Neural cell (in vitro differentiated cells): ENCODE data around the gene CPAMD8. TPM values are rescaled to one million over a fixed set of nuclear protein-coding genes. Genes with fewer than 3 reads are reported as not detected.

Source experiments
- H2AFZ ChIP-seq: fragments of 200-600, 300-800 bp; sonication (generic), shearing (Covaris generic); 2 replicates; pipeline ENCODE4 v1.6.0; 2014; ENCODE audit warnings: low read depth, mild to moderate bottlenecking, antibody characterized with exemption, low read length, moderate library complexity
- H3F3A ChIP-seq: fragments of 200-600 bp; shearing (Covaris generic); 2 replicates; pipeline ENCODE4 v1.6.1; 2016; ENCODE audit warnings: mild to moderate bottlenecking, moderate library complexity, mixed read lengths, antibody characterized with exemption, low read length; ENCODE audit not compliant: insufficient read depth, poor library complexity, severe bottlenecking
- H3K27ac ChIP-seq: fragments of 200-600, 300-800 bp; sonication (generic), shearing (Covaris generic); 2 replicates; pipeline ENCODE4 v1.5.1; 2014; ENCODE audit warnings: mild to moderate bottlenecking, low read length, moderate library complexity
- H3K27me3 ChIP-seq: fragments of 300-800, 200-600 bp; sonication (generic), shearing (Covaris generic); 2 replicates; pipeline ENCODE4 v1.6.0; 2014; ENCODE audit warnings: mild to moderate bottlenecking, low read depth, low read length, moderate library complexity; ENCODE audit not compliant: insufficient read depth
- H3K36me3 ChIP-seq: fragments of 300-800, 200-600 bp; sonication (generic), shearing (Covaris generic); 2 replicates; pipeline ENCODE4 v1.5.1; 2014; ENCODE audit warnings: mild to moderate bottlenecking, antibody characterized with exemption, low read length, moderate library complexity; ENCODE audit not compliant: insufficient read depth
- H3K4me2 ChIP-seq: fragments of 300-800, 200-600 bp; sonication (generic), shearing (Covaris generic); 2 replicates; pipeline ENCODE4 v1.6.0; 2014; ENCODE audit warnings: mild to moderate bottlenecking, low read length
- H3K4me3 ChIP-seq: fragments of 300-800, 200-600 bp; sonication (generic), shearing (Covaris generic); 2 replicates; pipeline ENCODE4 v1.5.1; 2014; ENCODE audit warnings: mild to moderate bottlenecking, low read length, moderate library complexity
- H3K79me2 ChIP-seq: fragments of 200-600 bp; shearing (Covaris generic); replicated peaks from 2 replicates; pipeline ENCODE4 v1.6.0; 2014; ENCODE audit warnings: mild to moderate bottlenecking, low read length, moderate library complexity; ENCODE audit not compliant: insufficient read depth
- H3K9ac ChIP-seq: fragments of 300-800, 200-600 bp; sonication (generic), shearing (Covaris generic); 2 replicates; pipeline ENCODE4 v1.6.1; 2016; ENCODE audit warnings: mild to moderate bottlenecking, low read length, mixed read lengths
- H3K9me2 ChIP-seq: fragments of 200-600 bp; shearing (Covaris generic); 2 replicates; pipeline ENCODE4 v1.6.1; 2016; ENCODE audit warnings: mild to moderate bottlenecking, low read length, mixed read lengths; ENCODE audit not compliant: insufficient read depth
- H3K9me3 ChIP-seq: fragments of 200-600, 300-800 bp; sonication (generic), shearing (Covaris generic); 2 replicates; pipeline ENCODE4 v1.6.1; 2016; ENCODE audit warnings: mild to moderate bottlenecking, mixed run types, low read length, moderate library complexity, mixed read lengths
- H4K20me1 ChIP-seq: fragments of 200-600 bp; shearing (Covaris generic); 2 replicates; pipeline ENCODE4 v1.6.1; 2016; ENCODE audit warnings: mild to moderate bottlenecking, mixed run types; ENCODE audit not compliant: insufficient read depth
- EP300 ChIP-seq: fragments of 450-650 bp; conservative IDR thresholded peaks from 2 replicates; pipeline ENCODE4 v1.6.1; 2014; ENCODE audit warnings: antibody characterized with exemption, mild to moderate bottlenecking, moderate library complexity; ENCODE audit not compliant: poor library complexity, severe bottlenecking
- EZH2 ChIP-seq: fragments of 200-600, 300-800 bp; shearing (Covaris generic), sonication (generic); IDR thresholded peaks from 2 replicates; pipeline ENCODE4 v1.6.1; 2014; ENCODE audit warnings: antibody characterized with exemption, low read length, borderline replicate concordance, mild to moderate bottlenecking; ENCODE audit not compliant: insufficient read depth, poor library complexity, severe bottlenecking
- MXI1 ChIP-seq: fragments of 450-650 bp; conservative IDR thresholded peaks from 2 replicates; pipeline ENCODE4 v1.6.1; 2014; ENCODE audit warnings: antibody characterized with exemption, mild to moderate bottlenecking; ENCODE audit not compliant: poor library complexity, severe bottlenecking
- POLR2AphosphoS5 ChIP-seq: IDR thresholded peaks from 2 replicates; pipeline ENCODE4 v1.6.1; 2012
- RAD21 ChIP-seq: fragments of 450-650 bp; conservative IDR thresholded peaks from 2 replicates; pipeline ENCODE4 v1.6.1; 2014; ENCODE audit warnings: antibody characterized with exemption, mild to moderate bottlenecking, moderate library complexity
- SMC3 ChIP-seq: fragments of 450-650 bp; conservative IDR thresholded peaks from 2 replicates; pipeline ENCODE4 v1.6.1; 2014; ENCODE audit warnings: antibody characterized with exemption, mild to moderate bottlenecking, moderate library complexity; ENCODE audit not compliant: poor library complexity
- TAF1 ChIP-seq: IDR thresholded peaks from 2 replicates; pipeline ENCODE4 v1.6.1; 2012; ENCODE audit warnings: low read depth
- polyA plus RNA-seq: library from polyadenylated mRNA; depleted of rRNA; stranded (reverse); fragments of >200 nt; gene quantifications from 2 replicates; pipeline ENCODE4 v1.2.3, GENCODE V29; 2014
- TF ChIP-seq, protein P1 (sequence below): IDR thresholded peaks from 2 replicates; pipeline ENCODE4 v1.6.1; 2012; ENCODE audit warnings: borderline replicate concordance
- TF ChIP-seq, protein P2 (sequence below): fragments of 450-650 bp; IDR thresholded peaks from 2 replicates; pipeline ENCODE4 v1.5.1; 2014; ENCODE audit warnings: antibody characterized with exemption, mild to moderate bottlenecking, moderate library complexity; ENCODE audit not compliant: poor library complexity, severe bottlenecking

CPAMD8 gene
- polyA plus RNA-seq, 1 donor from 2014 or later = 1.9 TPM

DNA sequence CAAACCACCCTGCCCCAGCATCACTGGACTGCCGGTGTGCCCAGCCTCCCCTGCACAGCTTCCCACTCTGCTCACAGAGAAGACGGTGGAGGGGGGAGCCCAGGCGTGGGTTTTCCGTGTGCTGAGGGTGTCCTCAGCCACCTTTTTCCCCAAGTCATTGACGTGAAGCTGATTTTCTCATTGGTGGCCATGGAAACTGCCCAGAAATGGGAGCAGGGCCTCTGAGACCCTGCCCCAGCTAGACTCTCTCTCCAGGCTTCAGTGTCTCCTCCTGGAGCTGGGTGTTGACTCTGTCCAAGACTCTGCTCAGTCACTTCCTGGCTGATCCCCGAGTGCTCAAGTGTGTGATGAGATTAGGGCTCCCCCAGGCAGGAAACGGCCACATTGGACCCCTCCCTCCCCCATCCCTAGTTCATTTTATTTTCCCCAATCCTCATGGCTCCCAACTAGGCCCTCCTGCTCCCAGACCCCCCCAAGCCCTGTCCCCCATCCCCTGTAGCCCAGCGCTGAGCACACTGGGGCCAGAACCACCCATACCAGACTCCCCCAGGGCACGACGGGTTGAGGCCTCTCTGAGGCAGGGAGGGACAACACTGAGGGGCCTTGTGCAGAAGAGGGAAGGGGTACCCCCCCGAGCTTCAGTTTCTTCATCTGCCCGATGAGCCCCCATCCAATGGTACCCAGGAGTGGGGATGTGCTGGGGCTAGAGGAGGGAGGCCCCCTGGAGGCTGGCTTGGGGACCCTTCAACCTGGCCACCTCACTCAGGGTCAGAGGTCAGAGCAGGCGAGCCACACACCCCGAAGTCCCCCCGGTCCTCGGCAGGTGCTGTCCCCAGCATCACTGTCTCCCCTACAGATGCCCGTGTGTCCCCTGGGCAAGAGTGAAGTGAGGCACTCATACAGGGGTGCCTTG, 139.0 kb downstream of the CPAMD8 start:
- Histone ChIP-seq H3F3A (no peaks in the 10 kb centered on the region), H4K20me1 (no peaks in the 10 kb centered on the region), H3K4me2 (no peak overlapping the region), H3K9me2 (no peaks in the 10 kb centered on the region), H3K9me3 (no peaks in the 10 kb centered on the region), H2AFZ (no peak overlapping the region), H3K36me3 (no peaks in the 10 kb centered on the region), H3K27ac (no peak overlapping the region), H3K79me2 (no peaks in the 10 kb centered on the region), H3K4me3 (no peak overlapping the region), H3K27me3 (no peaks in the 10 kb centered on the region), H3K9ac (no peak overlapping the region)
- no peak for TF ChIP-seq RAD21
- TF ChIP-seq, protein P1, sequence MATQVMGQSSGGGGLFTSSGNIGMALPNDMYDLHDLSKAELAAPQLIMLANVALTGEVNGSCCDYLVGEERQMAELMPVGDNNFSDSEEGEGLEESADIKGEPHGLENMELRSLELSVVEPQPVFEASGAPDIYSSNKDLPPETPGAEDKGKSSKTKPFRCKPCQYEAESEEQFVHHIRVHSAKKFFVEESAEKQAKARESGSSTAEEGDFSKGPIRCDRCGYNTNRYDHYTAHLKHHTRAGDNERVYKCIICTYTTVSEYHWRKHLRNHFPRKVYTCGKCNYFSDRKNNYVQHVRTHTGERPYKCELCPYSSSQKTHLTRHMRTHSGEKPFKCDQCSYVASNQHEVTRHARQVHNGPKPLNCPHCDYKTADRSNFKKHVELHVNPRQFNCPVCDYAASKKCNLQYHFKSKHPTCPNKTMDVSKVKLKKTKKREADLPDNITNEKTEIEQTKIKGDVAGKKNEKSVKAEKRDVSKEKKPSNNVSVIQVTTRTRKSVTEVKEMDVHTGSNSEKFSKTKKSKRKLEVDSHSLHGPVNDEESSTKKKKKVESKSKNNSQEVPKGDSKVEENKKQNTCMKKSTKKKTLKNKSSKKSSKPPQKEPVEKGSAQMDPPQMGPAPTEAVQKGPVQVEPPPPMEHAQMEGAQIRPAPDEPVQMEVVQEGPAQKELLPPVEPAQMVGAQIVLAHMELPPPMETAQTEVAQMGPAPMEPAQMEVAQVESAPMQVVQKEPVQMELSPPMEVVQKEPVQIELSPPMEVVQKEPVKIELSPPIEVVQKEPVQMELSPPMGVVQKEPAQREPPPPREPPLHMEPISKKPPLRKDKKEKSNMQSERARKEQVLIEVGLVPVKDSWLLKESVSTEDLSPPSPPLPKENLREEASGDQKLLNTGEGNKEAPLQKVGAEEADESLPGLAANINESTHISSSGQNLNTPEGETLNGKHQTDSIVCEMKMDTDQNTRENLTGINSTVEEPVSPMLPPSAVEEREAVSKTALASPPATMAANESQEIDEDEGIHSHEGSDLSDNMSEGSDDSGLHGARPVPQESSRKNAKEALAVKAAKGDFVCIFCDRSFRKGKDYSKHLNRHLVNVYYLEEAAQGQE = no peak
- TF ChIP-seq TAF1 = no peak
- TF ChIP-seq, protein P2, sequence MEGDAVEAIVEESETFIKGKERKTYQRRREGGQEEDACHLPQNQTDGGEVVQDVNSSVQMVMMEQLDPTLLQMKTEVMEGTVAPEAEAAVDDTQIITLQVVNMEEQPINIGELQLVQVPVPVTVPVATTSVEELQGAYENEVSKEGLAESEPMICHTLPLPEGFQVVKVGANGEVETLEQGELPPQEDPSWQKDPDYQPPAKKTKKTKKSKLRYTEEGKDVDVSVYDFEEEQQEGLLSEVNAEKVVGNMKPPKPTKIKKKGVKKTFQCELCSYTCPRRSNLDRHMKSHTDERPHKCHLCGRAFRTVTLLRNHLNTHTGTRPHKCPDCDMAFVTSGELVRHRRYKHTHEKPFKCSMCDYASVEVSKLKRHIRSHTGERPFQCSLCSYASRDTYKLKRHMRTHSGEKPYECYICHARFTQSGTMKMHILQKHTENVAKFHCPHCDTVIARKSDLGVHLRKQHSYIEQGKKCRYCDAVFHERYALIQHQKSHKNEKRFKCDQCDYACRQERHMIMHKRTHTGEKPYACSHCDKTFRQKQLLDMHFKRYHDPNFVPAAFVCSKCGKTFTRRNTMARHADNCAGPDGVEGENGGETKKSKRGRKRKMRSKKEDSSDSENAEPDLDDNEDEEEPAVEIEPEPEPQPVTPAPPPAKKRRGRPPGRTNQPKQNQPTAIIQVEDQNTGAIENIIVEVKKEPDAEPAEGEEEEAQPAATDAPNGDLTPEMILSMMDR = no peak
- no peak for TF ChIP-seq EP300
- no peak for TF ChIP-seq EZH2
- TF ChIP-seq SMC3 = no peak
- TF ChIP-seq POLR2AphosphoS5 = no peak
- TF ChIP-seq MXI1 = no peak

DNA sequence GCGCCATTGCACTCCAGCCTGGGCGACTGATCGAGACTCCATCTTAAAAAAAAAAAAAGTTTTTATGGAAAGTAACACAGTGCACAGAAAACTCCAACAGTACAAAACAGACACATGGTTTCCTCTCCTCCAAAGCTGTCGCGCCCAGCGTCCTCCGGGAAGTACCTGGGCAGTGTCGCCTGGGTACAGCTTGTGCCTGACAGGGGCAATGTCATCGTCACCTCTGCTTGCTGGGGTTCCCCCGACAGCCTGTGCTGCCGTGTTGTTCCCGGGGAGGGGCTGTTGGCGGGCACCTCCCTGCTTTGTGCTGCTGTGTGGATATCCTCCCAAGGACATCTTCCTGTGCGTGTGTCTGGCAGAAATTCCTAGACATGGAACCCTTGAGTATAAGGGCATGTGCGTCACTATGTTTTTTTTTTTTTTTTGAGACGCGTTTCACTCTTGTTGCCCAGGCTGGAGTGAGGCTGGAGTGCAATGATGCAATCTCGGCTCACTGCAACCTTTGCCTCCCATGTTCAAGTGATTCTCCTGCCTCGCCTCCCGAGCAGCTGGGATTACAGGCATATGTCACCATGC, 140.2 kb downstream of the CPAMD8 start:
- TF ChIP-seq POLR2AphosphoS5 (no peak), EZH2 (no peak), TAF1 (no peak), RAD21 (no peak), MXI1 (no peak)
- TF ChIP-seq, protein P2 = no peak
- TF ChIP-seq, protein P1 = no peak
- no peak overlapping the region for H3K9ac ChIP-seq
- H3K27me3 ChIP-seq = no peaks in the 10 kb centered on the region
- H4K20me1 ChIP-seq = no peaks in the 10 kb centered on the region
- H3K79me2 ChIP-seq = no peaks in the 10 kb centered on the region
- no peaks in the 10 kb centered on the region for H3F3A ChIP-seq
- H2AFZ ChIP-seq = no peak overlapping the region
- no peaks in the 10 kb centered on the region for H3K36me3 ChIP-seq
- H3K4me3 ChIP-seq = no peak overlapping the region
- no peak overlapping the region for H3K4me2 ChIP-seq
- no peak overlapping the region for H3K27ac ChIP-seq
- no peaks in the 10 kb centered on the region for H3K9me2 ChIP-seq
- peaks cover 2% of the 10 kb centered on the region for H3K9me3 ChIP-seq
